Liver (tissue), 9 donors: ENCODE data around the gene NAV2. TPM values are rescaled to one million over a fixed set of nuclear protein-coding genes. Genes with fewer than 3 reads are reported as not detected.

Experiments used
- DNase-seq: peaks from one replicate; pipeline ENCODE4 v3.0.0-alpha.2; 2017; ENCODE audit warnings: low spot score
- H3K27ac ChIP-seq, 2 donors: one replicate each; pipeline ENCODE4 v1.7.0; 2013; ENCODE audit warnings: inconsistent platforms in 2 of 2, low read length in 2 of 2, control low read depth in 1 of 2, low read depth in 1 of 2, mild to moderate bottlenecking in 1 of 2
- H3K27me3 ChIP-seq, 4 donors: one replicate each; pipeline versions ENCODE4 v1.6.1 to v1.7.0; 2013; ENCODE audit warnings: low read length in 3 of 4, inconsistent platforms in 1 of 4, mild to moderate bottlenecking in 1 of 4, moderate library complexity in 1 of 4; ENCODE audit not compliant: control insufficient read depth in 4 of 4, insufficient read depth in 4 of 4
- H3K36me3 ChIP-seq, 4 donors: one replicate each; pipeline versions ENCODE4 v1.6.1 to v1.7.0; 2013; ENCODE audit warnings: low read length in 3 of 4, mild to moderate bottlenecking in 3 of 4, low read depth in 1 of 4, moderate library complexity in 1 of 4; ENCODE audit not compliant: control insufficient read depth in 4 of 4, insufficient read depth in 3 of 4
- H3K4me1 ChIP-seq, 4 donors: one replicate each; pipeline versions ENCODE4 v1.6.1 to v1.7.0; 2013; ENCODE audit warnings: low read length in 3 of 4, mild to moderate bottlenecking in 3 of 4, moderate library complexity in 1 of 4; ENCODE audit not compliant: control insufficient read depth in 4 of 4, insufficient read depth in 4 of 4
- H3K4me3 ChIP-seq, 3 donors: one replicate each; pipeline versions ENCODE4 v1.6.1 to v1.7.0; 2013; ENCODE audit warnings: low read length in 3 of 3, control low read depth in 1 of 3, low read depth in 1 of 3, mild to moderate bottlenecking in 1 of 3
- H3K9ac ChIP-seq, 2 donors: one replicate each; pipeline ENCODE4 v1.7.0; 2013; ENCODE audit warnings: low read length in 2 of 2, mild to moderate bottlenecking in 2 of 2, moderate library complexity in 2 of 2, control low read depth in 1 of 2, low read depth in 1 of 2
- H3K9me3 ChIP-seq, 4 donors: one replicate each; pipeline versions ENCODE4 v1.6.1 to v1.7.0; 2013; ENCODE audit warnings: low read length in 3 of 4; ENCODE audit not compliant: control insufficient read depth in 4 of 4
- ATF3 ChIP-seq: IDR thresholded peaks from 2 replicates; pipeline ENCODE4 v1.6.1; 2016; ENCODE audit warnings: antibody characterized with exemption
- CTCF ChIP-seq: fragments of 150-350 bp; IDR thresholded peaks from 2 replicates; pipeline ENCODE4 v1.5.1; 2017; ENCODE audit warnings: improper control_type of control experiment, low read depth, low read length; ENCODE audit not compliant: missing input control
- EGR1 ChIP-seq, 2 donors: IDR thresholded peaks; 2 replicates each; pipeline ENCODE4 v1.6.1; 2016 to 2018; ENCODE audit warnings: antibody characterized with exemption in 2 of 2, low read depth in 2 of 2
- FOXA1 ChIP-seq: IDR thresholded peaks from 2 replicates; pipeline ENCODE4 v1.6.1; 2016; ENCODE audit warnings: antibody characterized with exemption
- FOXA2 ChIP-seq: IDR thresholded peaks from 2 replicates; pipeline ENCODE4 v1.6.1; 2016; ENCODE audit warnings: antibody characterized with exemption
- GABPA ChIP-seq, 2 donors: IDR thresholded peaks in 1 of 2; conservative IDR thresholded peaks in 1 of 2; 2 replicates each; pipeline ENCODE4 v1.6.1; 2016; ENCODE audit warnings: antibody characterized with exemption in 2 of 2, mild to moderate bottlenecking in 1 of 2, moderate library complexity in 1 of 2
- HNF4A ChIP-seq, 2 donors: conservative IDR thresholded peaks; 2 replicates each; pipeline ENCODE4 v1.6.1; 2016; ENCODE audit warnings: antibody characterized with exemption in 2 of 2, mild to moderate bottlenecking in 2 of 2
- HNF4G ChIP-seq: IDR thresholded peaks from 2 replicates; pipeline ENCODE4 v1.6.1; 2016; ENCODE audit warnings: antibody characterized with exemption
- JUND ChIP-seq, 2 donors: IDR thresholded peaks; 2 replicates each; pipeline ENCODE4 v1.6.1; 2016; ENCODE audit warnings: antibody characterized with exemption in 2 of 2
- MAX ChIP-seq: IDR thresholded peaks from 2 replicates; pipeline ENCODE4 v1.6.1; 2016; ENCODE audit warnings: antibody characterized with exemption
- NR2F2 ChIP-seq: IDR thresholded peaks from 2 replicates; pipeline ENCODE4 v1.6.1; 2016; ENCODE audit warnings: antibody characterized with exemption
- RAD21 ChIP-seq, 2 donors: IDR thresholded peaks; 2 replicates each; pipeline ENCODE4 v1.6.1; 2016; ENCODE audit warnings: antibody characterized with exemption in 2 of 2, mild to moderate bottlenecking in 2 of 2
- REST ChIP-seq: IDR thresholded peaks from 2 replicates; pipeline ENCODE4 v1.6.1; 2016; ENCODE audit warnings: antibody characterized with exemption, mild to moderate bottlenecking
- RXRA ChIP-seq, 2 donors: IDR thresholded peaks; 2 replicates each; pipeline ENCODE4 v1.6.1; 2017 to 2018; ENCODE audit warnings: antibody characterized with exemption in 2 of 2, mild to moderate bottlenecking in 1 of 2
- SP1 ChIP-seq: IDR thresholded peaks from 2 replicates; pipeline ENCODE4 v1.6.1; 2018; ENCODE audit warnings: antibody characterized with exemption, mild to moderate bottlenecking
- TAF1 ChIP-seq: conservative IDR thresholded peaks from 2 replicates; pipeline ENCODE4 v1.6.1; 2016; ENCODE audit warnings: antibody characterized with exemption, mild to moderate bottlenecking
- YY1 ChIP-seq: IDR thresholded peaks from 2 replicates; pipeline ENCODE4 v1.6.1; 2016; ENCODE audit warnings: antibody characterized with exemption, mild to moderate bottlenecking
- ZBTB33 ChIP-seq: IDR thresholded peaks from 2 replicates; pipeline ENCODE4 v1.6.1; 2016; ENCODE audit warnings: antibody characterized with exemption
- WGBS: extraction: QIAGEN DNeasy Blood & Tissue Kit; methylation state at CpG from one replicate; pipeline ENCODE4 v1.1.7; 2013; 5-methylcytosine and 5-hydroxymethylcytosine counted together
- polyA plus RNA-seq, 2 donors: library from polyadenylated mRNA; stranded (reverse) in 1 of 2; unstranded in 1 of 2; fragments of 200-250 nt in 1 of 2; fragments of >200 nt in 1 of 2; fragmentation: Nextera tagmentation in 1 of 2; extraction: Ambion mirVana in 1 of 2; gene quantifications; one replicate each; pipeline versions ENCODE4 v1.2.1 to v1.2.3, GENCODE V29; 2013 to 2015
- total RNA-seq, 2 donors: library from RNA; depleted of rRNA; stranded (reverse); fragments of >200 nt; gene quantifications; one replicate each; pipeline ENCODE4 v1.2.3, GENCODE V29; 2014
- donor health status: healthy.
- donor health status: healthy.
- donor health status: healthy.
- donor health status: healthy.
- donor health status: healthy.

The NAV2 gene
- total and polyA plus RNA-seq, 4 donors: 6.3 to 20.5 (median 11.6) TPM

- Histone ChIP-seq H3K36me3 (peaks cover 0 to 4% (median 0%) of the 10 kb centered on the region in 4 donors), H3K4me3 (no peak overlapping the region), H3K9ac (no peak overlapping the region), H3K4me1 (peaks cover 5 to 33% (median 24%) of the 10 kb centered on the region in 4 donors), H3K9me3 (no peaks in the 10 kb centered on the region), H3K27ac (peak overlapping the region in 1 of 2 donors; percentile 51), H3K27me3 (no peaks in the 10 kb centered on the region)
- TF ChIP-seq EGR1 (IDR thresholded peaks at IDR 0.05; ENCODE audit: low read depth in 2 of 2) (no peak), NR2F2 (no peak), JUND (IDR thresholded peaks at IDR 0.05) (no peak)
- no peak for DNase-seq
- 62% methylated on average over 7 of the region's 7 CpGs for WGBS
Measured at GRCh38 chr11:19955660-19956059, 243.0 kb downstream of the NAV2 start.

- peaks cover 0 to 3% (median 0%) of the 10 kb centered on the region in 4 donors for H3K36me3 ChIP-seq
- no peaks in the 10 kb centered on the region for H3K9me3 ChIP-seq
- 43% methylated on average over 4 of the region's 4 CpGs for whole genome bisulfite sequencing
- TF ChIP-seq YY1: no peak
- no peak for TF ChIP-seq MAX
- no peak for TF ChIP-seq GABPA (IDR thresholded peaks at IDR 0.05 in 1 of 2, conservative IDR thresholded peaks at IDR 0.05 in 1 of 2)
- TF ChIP-seq CTCF: no peak
- peak; percentile 62 to 74 for TF ChIP-seq HNF4A (conservative IDR thresholded peaks at IDR 0.05)
- TF ChIP-seq HNF4G: peak; percentile 19
- no peak for TF ChIP-seq FOXA1
- TF ChIP-seq NR2F2: peak; percentile 52
- TF ChIP-seq ZBTB33: no peak
- peak in 1 of 2 donors; percentile 40 for TF ChIP-seq JUND (IDR thresholded peaks at IDR 0.05)
- TF ChIP-seq RAD21 (IDR thresholded peaks at IDR 0.05): peak; percentile 36 to 47
- no peak for TF ChIP-seq ATF3
- no peak for TF ChIP-seq FOXA2
- peak; percentile 73 to 83 for TF ChIP-seq RXRA (IDR thresholded peaks at IDR 0.05)
- TF ChIP-seq TAF1: no peak
- no peak for TF ChIP-seq REST
- peak; percentile 58 for TF ChIP-seq SP1
- TF ChIP-seq EGR1 (IDR thresholded peaks at IDR 0.05; ENCODE audit: low read depth in 2 of 2): no peak
- no peaks in the 10 kb centered on the region for H3K27me3 ChIP-seq
- no peak overlapping the region for H3K4me3 ChIP-seq
- H3K9ac ChIP-seq: no peak overlapping the region
- peak overlapping the region in 1 of 2 donors; percentile 51 for H3K27ac ChIP-seq
- no peak for DNase-seq
- peaks cover 5 to 33% (median 24%) of the 10 kb centered on the region in 4 donors for H3K4me1 ChIP-seq
Measured at GRCh38 chr11:19956228-19956627, 243.6 kb downstream of the NAV2 start.
